ENCODE measurements around the gene UBN2.
"Not testable (repeated sequence)": the region's sequence is repeated elsewhere in the genome, so short reads cannot be mapped to it uniquely, and the experiment has no call there.

The UBN2 gene

DNA sequence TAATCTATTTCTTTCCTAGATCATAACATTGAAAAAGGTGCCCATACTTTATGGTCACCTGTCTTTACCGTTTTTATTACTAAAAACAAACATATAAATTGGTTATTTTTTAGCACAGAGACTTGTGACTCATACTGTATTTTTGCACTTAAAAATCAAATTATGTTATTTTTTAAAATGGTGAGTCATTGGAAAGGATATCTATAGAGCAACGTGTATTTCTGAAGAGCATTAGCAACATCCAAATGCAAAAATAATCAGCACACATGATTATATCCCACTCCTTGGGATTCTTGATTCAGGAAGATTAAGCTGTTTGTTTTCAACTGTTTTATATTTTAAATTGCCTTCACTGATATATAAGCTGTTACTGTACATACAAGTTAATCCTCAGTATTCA lies 69.4 kb downstream of the UBN2 start:
- no peak for DNase-seq

DNA sequence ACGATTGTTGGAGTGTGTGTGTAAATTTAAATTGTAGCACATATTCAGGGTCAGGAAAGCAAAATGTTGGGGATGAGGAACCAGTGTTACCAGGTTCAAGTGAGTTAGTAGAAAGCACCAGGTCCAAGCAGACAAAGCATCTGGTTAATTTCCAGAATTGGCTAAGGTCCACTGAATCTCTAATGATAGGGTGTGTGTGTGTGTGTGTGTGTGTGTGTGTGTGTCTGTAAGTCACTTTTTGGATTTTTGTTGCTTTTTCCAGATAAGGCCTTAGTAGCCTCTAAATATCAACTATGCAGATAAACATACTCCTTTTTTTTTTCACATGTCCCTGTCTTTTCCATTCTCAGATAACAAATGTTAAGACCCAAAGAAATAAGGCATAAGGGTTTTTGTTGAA lies 73.5 kb downstream of the UBN2 start:
- no peak for DNase-seq

DNA sequence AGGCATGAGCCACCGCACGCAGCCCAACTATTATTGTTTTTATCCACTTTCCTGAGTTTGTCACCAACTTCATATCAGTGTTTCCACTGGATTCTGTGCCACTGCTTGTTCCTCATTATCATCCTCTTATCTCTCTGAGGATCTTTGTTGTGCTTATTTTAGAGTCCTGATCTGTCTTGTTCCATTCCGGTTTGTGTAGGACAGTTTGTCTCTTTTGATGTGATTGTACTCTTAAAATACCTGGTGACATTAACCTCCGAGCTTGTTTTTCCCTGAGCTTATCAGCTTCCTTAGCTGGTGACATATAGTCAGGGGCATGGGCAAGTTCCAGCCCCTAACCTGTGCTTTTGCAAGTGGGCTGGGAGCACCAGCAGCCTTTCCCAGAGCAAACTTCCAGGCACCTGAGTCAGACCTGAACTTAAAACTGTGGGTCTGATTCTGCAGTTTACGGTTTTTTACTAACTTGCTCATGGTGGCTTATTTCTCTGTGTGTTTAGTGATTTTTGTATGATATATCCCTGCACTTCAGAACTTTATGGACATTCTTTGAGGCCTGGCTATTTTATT lies 87.0 kb downstream of the UBN2 start:
- no peak for DNase-seq

DNA sequence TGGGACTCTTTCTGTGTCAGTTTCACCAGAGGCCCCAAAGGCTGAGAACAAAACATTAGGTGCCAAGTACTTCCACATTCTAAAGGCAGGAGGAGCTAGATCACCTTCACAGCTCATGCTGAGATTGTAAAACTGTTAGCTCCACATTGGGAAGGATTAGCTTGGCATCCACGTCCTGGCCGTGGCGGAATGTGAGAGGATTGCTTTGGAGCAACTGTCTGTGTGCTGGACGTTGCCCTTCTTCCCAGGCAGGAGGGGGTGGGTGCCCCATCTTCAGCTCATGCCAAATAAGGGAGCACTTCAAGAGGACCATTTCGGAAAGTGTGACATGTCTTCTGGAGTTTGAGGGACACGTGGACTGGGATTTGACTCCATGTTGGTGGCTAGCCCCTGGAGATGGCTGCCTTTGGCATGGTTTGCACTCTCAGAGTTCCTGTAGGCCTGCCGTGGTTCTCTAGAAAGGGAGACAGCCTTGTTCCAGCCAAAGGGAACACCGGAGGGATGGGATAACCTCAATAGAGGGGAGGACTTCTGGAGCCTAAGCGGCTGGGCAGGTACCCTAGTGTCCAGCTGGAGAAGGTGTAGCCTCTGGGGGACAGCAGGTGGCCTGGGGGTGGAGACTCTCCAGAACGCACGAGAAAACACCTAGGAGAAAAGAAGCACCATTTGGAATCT lies 90.2 kb downstream of the UBN2 start:
- no peak for DNase-seq

DNA sequence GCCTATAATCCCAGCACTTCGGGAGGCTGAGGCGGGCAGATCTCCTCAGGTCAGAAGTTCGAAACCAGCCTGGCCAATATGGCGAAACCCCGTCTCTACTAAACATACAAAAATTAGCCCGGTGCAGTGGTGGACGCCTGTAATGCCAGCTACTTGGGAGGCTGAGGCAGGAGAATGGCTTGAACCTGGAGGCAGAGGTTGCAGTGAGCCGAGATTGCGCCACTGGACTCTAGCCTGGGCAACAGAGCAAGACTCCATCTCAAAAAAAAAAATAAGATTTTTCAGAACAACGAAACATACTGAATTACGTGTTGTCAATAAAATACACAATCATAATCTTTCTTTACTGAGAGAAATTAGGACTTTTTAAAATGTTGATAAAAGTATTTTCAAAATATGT lies 93.7 kb downstream of the UBN2 start:
- not testable (repeated sequence) for DNase-seq

DNA sequence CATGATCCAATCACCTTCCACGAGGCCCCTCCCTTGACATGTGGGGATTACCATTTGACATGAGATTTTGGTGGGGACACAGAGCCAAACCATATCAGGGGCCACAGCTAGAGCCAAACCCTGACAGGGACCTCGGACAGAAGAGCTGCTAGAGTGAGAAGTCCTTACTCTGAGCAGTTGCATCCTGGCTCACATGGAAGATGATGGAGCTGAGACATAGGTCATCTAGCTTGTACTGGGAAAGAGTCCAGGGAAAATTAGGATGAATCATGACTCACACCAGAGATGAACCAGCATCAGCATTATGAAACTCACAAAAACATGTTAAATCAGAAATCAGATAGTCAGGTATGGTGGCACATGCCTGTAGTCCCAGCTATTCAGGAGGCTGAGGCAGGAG lies 97.3 kb downstream of the UBN2 start:
- DNase-seq: no peak

DNA sequence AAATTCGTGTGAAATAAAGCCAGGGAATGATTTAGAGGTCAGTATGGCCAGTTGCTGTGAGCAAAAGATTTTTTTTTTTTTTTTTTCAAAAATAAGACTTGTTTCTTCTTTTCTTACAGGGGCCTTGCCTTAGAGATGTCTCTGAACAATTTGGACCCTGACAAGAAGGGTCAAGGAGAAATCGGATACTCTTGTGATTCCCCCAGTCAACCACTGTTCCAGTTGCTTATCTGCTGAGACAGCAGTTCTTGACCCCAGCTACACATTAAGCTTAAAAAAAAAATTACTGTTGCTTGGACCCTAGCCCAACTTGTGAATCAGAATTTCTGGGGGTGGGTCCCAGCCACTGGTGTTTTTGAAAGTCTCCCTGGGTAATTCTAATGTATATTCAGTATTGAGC lies 98.1 kb downstream of the UBN2 start:
- no peak for DNase-seq

DNA sequence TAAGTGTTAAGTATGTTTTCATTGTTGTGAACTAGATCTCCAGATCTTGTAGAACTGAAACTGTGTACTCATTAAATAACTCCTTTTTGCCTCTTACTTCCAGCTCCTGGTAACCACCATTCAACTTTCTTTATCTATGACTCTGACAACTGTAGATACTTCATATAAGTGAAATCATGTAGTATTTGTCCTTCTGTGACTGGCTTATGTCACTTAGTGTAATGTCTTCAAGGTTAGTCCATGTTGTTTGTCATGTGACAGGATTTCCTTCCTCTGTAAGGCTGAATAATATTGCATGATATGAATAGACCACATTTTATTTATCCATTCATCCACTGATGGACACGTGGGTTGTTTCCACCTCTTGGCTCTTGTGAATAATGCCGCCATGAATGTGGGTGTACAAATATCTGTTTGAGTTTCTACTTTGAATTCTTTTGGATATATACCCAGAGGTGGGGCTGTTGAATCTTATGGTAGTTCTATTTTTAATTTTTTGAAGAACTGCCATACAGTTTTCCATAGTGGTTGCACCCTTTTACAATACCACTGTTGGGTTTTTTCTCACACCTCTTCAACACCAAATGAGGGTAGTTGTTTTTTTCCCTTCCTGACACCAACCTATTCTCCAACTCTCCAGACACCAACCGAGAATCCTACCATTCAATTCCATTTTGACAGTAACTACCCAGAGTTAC lies 99.4 kb downstream of the UBN2 start:
- DNase-seq: no peak

DNA sequence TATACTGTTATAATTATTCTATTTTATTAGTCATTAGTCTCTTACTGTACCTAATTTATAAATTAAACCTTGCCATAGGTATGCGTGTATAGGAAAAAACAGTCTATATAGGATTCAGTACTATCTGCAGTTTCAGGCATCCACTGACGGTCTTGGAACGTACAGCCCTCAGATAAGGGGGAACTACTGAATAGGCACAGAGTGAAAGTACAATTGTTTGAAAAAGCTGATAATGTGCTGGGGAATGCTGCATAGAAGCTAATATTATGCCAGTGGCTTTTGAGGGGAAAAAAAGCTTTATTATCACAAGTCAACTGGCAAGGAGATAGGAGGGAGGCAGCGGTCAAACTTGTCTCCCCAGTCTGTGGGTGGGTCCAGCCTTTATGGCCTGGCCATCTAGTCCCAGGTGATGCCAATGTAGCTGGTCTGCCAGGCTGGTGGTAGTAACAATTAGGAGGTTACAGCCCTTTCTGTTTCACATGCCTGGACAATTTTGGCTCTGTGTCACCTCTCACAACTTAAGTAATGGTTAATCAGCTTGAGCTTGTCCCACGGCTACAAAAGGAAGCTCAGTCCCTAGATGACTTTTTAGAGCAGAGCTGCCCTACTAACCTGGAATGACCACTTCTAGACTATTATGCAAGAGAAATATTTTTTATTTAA lies 101.8 kb downstream of the UBN2 start:
- DNase-seq: no peak

DNA sequence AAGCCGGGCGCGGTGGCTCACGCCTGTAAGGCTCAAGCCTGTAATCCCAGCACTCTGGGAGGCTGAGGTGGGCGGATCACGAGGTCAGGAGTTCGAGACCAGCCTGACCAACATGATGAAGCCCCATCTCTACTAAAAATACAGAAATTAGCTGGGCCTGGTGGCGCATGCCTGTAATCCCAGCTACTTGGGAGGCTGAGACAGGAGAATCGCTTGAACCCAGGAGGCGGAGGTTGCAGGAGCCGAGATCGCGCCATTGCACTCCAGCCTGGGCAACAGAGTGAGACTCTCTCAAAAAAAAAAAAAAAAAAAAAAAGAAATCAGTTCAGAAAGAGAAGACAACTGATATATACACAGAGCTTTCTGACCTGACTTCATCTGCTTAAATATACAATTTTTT lies 102.4 kb downstream of the UBN2 start:
- not testable (repeated sequence) for DNase-seq

DNA sequence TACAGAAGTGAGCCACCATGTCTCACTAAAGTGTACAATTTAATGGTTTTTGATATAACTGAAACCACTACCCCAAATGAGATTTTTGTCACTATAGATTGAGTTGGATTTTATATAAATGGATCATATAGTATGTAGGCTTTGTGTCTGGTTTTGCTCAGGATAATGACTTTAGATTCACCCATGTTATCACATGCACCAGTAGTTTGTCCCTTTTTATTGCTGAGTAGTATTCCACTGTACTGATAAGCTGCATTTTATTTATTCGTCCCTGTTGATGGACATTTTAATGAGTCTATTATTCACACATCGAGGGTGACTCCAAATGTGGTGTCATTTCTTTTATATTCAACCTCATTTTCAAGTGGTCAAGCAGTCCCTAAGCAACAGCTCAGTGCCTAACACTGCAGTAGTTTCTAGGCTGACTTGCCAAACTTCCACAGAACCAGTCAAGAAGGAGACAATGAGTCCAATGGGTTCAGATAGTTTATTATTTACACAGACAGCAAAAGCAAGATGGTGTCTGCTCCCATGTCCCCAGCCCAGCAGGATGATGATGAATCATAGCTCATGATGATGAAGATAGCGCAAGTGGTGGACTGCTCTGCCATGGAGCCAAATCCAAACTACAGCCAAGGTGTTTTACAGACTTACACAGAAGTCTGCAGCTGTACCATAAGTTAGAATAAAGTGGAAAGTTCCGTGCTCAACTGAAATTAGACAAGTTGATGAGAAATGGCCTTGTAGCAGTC lies 103.5 kb downstream of the UBN2 start:
- no peak for DNase-seq

DNA sequence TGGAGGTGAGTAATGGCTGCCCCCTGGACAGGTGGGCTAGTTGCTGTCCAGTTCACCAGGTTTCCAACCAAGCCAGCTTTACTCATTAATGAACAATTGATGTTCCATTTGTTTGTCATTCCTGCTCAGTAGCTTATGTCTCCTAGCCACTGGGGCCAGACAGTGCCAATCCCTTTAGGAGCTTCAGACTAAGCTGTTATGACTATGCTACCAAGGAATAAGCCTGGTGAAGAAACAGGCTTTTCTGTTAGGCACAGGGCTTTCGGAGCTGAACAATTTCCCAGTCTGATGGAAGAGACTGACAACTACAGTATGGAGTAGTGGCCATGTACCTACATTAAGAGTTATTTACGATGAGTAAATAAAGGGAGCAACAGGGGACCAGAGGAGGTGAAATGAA lies 108.0 kb downstream of the UBN2 start:
- no peak for DNase-seq

DNA sequence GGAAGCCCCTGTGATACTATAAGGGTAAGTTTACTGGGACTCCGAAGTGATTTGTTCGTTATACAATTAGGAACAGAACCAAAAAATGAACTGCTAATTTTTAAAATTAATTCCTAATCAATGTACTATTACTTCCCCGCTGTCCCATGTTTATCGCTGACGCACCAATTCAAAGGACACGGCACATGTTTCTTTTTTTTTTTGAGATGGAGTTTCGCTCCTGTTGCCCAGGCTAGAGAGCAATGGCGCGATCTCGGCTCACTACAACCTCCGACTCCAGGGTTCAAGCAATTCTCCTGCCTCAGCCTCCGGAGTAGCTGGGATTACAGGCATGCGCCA lies 108.6 kb downstream of the UBN2 start:
- DNase-seq: no peak

DNA sequence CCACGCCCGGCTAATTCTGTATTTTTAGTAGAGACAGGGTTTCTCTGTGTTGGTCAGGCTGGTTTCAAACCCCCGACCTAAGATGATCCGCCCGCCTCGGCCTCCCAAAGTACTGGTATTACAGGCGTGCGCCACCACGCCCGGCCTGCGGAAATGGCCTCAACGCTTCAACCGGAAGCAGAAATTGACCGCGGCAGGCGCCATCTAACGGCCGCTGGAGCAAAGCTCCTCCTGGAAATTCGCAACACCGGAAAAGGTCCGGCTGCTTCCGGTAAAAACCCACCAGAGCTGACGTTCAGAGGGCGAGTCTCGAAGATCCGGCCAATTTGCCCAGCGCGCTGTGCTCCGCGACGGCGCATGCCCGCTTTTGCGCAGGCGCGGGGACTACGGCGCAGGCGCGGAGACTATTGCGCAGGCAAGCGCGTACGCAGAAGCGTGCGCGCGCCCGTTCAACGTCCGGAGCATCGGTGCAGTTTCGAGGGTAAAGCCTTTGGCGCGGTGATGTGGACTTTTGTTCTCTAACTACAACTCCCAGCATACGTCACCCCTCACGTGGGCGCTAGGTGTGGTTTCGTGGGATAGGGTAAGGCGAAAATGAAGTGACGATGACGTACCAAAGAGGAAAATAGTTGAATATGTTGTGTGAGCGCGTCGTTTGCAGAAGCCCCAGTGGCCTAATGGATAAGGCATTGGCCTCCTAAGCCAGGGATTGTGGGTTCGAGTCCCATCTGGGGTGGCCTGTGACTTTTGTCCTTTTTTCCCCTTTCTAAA lies 109.2 kb downstream of the UBN2 start:
- peak; percentile 97 to 99 for DNase-seq

DNA sequence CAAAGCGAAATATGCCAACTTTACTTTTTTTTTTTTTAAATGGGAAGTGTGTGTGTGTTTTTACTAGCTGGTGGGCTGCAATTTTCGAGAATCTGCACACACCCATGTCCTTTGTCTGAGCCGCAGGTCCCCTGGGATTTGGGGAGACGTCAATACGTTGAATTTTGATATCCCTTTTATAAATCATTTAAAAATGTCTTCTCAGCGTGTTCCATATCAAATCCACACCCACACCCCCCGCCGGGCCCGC lies 109.7 kb downstream of the UBN2 start:
- no peak for DNase-seq

DNA sequence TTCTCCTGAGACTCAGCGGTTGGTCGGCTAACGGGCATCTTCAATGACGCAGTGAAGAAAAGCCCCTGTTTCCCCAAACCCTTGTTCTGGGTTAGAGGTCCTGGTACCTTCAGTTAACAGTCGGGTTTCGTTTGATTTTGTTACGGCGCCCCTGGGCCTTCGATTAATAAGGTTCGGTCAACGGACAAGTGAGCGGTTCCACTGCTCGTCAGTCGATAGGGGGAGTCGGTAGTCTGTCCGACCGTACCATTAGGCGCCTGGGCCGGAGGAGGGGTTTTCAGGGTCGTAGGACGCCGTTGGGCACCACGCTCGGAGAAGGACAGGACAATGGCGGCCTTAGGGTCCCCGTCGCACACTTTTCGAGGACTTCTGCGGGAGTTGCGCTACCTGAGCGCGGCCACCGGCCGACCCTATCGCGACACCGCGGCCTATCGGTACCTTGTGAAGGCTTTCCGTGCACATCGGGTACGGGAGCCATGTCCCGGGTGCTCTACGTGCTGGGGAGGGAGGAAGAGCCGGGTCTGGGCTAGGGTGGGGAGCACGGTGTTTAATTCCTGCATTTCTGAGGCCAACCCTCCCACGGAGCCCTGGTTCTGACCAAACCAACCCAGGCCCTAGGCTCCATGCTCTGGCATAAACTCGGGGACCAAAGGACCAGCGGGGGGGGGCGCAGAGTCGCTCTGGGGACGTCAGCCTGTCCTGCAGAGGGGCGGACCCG lies 110.2 kb downstream of the UBN2 start, which contains the start of gene FMC1:
TSS of gene FMC1 (plus strand) at position 280 of the 718 bp plus-strand sequence. CDS start at position 328, 48 bp downstream.
- peak; percentile 86 to 90 for DNase-seq

DNA sequence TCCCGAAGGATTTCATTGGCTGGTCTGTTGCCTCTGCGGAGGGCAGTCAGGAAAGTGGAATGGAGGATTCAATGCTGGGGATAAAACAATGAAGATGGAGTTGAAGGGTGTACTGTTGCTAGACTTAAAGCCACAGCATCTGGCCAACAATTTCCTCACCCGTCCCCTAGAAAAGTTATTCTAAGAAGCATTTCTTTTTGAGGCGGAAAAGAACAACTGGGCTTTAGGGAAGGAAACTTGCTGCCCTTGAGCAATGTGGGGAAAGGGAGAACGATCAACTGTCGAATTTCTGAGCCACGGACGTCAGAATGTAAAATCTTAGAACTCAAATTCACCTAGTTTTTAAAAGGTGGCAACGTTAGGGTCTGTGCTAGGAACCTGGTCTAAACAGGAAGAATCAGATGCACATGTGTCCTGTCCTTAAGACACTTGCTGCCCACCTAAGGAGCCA lies 110.8 kb downstream of the UBN2 start:
- no peak for DNase-seq

DNA sequence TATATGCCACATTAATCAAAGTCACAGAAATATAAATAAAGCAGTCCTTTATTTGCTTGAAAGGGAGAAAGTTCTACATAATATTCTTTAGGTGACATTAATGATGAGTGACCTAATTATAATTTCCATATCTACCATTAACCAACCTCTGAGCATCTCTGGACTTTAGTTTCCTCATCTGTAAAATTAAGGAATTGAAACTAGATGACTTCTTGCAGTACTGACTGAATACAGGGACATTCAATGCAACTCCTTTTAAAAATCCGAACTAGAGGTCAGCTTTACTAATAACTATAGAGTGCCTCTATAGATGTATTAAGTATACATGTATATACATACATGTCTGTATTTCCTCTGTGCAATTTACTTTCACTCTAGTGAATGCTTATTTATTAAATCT lies 114.0 kb downstream of the UBN2 start:
- no peak for DNase-seq

DNA sequence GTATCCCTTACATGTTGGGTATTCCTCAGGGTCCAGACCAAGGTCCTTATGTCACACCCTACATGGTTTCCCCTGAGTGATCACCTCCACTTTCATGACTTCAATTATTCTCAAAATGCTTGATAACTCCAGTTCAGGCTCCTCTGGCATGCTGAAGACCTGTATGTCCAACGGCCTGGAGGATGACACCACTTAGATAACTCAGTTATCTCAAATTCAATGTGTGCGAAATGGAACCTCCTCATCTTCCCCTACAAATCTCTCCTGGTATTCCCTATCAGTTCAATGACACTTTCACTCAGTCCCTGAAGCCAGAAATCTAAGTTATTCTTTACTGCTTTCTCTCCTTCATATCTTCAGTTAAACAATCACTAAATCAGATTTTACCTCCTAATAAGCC lies 120.0 kb downstream of the UBN2 start:
- DNase-seq: no peak

DNA sequence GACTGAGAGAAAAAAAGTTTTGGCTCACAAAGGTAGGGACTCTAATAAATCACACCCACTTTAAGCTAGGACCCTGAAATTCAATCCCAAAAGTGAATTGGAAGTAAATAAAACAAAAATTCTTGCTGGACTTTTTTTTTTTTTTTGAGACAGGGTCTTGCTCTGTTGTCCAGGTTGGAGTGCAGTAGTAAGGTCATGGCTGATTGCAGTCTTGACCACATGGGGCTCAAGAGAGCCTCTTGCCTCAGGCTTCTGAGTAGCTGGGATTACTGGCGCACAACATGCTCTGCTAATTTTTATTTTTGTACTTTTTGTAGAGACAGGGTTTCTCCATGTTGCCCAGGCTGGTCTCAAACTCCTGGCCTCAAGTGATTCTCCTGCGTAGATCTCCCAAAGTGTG lies 123.7 kb downstream of the UBN2 start:
- no peak for DNase-seq

DNA sequence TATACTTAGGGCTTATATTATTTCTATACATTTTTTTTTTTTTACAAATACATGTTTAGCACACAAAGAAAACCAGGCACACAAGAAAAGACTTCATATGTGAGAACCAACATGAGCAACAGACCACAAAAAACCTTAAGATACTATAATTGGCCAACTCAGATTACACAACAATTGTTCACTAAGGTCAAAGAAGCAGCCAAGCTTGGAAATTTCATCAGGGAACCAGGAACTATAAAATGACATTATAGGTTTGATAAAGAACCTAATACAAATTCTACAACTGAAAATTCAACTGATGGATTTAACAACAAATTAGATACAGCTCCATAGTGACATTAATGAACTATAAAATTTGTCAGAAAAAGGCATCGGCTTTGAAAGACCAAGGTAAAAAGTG lies 124.3 kb downstream of the UBN2 start:
- DNase-seq: no peak
